Stimulated activated CD8-positive, alpha-beta memory T cell treated with anti-CD3 and anti-CD28 coated beads, Interleukin-4, amount 100 ng/mL, for 4 hours (primary cell): ENCODE results near the gene SEMA5A.

Source experiments
- DNase-seq, 2 donors: peaks; one replicate each; pipeline ENCODE4 v3.0.0-alpha.2; 2020; ENCODE audit warnings: low read depth in 2 of 2, low spot score in 1 of 2

Gene SEMA5A

DNA sequence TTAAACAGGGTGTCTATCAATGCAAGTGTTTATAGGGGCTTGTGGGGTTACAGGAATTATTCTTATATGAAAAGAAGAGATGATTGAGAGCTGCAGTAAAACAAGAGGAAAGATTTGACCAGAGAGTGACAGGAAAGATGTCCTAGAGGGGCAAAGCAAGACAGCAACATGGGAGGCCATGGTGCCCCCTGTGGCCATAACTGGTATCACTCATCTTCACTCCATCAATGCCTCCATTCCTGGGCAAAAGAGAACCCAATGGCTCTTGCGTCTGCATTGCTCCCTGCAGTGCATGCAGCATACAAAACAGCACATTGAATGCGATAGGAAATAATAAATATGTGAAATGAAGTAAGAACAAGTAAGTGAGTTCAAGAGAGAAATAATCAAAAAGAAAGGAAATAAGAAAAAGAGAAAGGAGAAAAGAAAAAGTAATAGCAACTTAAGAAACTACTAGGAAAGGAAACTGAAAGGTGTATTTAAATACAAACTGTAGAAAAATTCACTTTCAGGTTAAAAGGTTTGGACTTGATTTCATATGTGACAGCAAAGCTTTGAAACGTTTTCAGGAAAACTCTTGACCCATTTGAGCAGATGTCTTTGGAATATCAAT lies 206.6 kb downstream of the SEMA5A start:
- no peak for DNase-seq

DNA sequence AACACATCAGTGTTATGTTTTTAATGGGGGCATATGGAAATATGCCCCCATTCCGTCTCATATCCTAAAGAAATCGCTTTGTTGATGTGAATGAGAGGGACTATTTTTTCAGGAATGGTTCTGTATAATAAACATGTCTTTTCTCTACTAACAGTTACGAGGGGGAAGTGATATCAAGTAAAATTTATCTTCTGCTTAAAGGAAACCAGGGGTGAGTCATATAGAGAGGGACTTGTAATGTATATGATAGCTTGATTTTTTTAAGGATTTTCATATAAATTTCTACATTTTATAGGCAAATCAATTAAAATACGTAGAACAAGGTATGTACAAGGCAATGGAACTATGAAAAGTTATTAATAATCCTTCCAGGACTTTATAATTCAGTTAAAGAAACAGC lies 207.1 kb downstream of the SEMA5A start:
- no peak for DNase-seq

DNA sequence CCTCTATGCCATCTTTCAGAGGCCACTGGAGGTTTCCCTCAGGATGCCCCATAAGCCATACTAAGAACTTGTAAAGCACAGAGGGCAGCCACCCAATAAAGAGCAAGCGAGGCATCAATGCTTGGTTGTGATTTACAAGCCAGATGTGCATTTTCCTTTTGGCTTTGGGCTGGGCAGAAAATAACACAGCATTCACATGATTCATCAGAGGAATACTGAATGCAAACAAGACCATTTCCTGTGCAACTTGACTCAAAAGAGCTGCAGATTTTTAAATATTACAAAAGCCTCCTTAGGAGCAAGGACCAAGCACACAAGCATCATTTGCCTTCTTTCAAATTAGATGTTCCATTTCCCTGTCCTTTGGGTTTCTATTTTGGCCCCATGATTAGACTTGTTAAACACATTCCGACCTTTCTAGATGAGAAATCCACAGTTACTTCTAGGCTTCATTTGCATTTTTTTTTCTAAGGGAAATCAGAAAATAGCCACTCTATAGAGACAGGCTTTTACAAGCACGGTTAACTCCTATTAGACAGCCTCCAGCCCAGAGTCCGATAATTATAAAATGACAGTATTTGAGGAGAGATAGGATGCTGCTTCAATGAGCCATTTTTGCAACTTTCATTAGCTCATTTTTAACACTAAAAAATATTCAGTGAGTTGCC lies 207.8 kb downstream of the SEMA5A start:
- no peak for DNase-seq

DNA sequence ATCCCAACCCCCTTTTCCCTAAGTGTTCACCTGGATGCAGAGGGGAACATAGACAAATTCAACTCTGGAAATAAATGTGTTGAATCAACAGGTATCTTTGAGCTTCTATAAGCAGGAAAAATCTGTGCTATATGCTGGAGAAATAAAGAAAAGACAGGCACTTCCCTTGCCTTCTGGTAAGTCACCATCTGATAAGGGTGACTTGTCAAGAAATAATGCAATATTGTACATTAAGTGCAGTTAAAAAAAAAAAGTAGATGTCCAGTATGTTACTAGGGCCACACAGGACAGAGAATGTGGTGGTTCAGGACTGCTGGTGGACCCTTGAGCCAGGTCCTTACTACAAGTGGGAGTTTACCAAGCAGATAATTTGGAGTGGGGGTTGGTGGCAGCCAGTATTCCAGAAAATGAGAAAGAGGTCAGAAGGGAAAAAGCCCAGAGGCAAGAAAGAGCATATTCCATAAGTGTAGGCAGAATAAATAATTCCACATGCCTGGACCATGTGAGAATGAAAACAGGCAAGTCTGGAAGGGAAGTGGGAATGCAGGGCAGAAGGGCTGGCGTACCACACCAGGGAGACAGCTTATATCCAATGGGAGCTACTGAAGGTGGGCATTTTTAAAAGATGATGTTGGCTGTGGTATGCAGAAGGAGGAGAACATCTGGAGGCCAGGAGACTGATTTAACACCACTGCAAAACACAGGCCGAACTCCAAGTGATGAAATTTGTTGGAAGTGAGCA lies 209.9 kb downstream of the SEMA5A start:
- DNase-seq: no peak

DNA sequence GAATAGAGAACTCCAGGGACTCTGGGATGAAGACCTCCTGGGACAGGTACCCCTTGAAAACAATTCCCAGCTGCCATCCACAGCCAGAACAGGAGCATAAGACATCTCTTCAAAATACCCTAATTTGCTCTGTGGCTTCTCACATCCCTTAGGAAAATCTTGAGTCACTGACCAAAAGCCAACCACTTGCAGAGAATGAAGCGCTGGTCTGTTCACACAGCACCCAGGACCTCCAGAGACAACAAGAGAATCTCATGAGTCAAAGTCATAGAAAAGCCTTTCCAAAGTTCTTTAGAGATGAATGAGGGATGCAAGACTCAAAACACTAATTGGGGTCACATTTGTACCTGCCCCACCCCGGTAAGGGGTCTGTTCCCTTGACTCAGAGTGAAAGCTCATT lies 210.6 kb downstream of the SEMA5A start:
- no peak for DNase-seq

DNA sequence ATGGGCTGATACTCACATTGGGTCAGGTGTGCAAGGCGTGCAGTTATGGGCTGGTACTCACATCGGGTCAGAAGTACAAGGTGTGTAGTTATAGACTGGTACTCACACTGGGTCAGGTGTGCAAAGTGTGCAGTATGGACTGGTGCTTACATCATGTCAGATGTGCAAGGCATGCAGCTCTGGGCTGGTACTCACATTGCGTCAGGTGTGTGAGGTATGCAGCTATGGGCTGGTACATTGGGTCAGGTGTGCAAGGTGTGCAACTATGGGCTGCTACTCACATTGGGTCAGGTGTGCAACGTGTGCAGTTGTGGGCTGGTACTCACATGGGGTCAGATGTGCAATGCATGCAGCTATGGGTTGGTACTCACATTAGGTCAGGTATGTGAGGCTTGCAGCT lies 213.8 kb downstream of the SEMA5A start:
- no peak for DNase-seq

DNA sequence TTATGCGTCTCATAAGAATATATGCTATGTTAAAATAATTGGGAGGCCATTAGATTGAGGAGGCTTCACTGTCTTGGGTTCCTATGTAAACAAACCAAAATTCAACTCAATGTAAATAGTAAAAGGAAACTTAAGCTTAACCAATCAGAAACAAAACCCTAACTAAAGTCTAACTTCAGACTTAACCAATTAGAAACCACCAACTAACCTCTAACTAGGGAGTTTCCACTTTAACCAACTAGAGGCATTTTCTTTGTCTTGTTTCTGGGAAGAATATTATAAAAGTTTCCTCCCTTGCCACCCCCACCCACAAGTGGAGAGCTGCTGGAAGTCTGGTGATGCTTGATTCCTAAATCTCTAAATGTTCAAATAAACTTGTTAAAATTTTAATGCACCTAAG lies 214.5 kb downstream of the SEMA5A start:
- DNase-seq: no peak

DNA sequence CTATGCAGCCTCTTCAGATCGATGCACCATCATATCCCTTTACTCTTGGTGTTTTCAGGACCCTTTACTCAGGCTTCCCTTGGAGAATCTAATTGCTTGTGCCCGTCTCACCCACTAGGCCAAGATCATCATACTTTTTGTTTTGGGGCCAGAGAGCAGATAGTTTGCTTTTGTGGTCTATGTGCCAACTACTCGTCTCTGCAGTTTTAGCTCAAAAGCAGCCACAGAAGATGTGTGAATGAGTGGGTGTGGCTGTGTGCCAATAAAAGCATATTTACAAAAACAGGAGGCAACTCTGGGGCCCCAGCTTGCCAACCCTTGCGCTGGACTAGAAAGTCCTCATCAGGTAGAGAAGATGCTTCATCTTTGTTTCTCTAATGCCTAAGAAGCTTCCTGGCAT lies 216.8 kb downstream of the SEMA5A start:
- DNase-seq: no peak

DNA sequence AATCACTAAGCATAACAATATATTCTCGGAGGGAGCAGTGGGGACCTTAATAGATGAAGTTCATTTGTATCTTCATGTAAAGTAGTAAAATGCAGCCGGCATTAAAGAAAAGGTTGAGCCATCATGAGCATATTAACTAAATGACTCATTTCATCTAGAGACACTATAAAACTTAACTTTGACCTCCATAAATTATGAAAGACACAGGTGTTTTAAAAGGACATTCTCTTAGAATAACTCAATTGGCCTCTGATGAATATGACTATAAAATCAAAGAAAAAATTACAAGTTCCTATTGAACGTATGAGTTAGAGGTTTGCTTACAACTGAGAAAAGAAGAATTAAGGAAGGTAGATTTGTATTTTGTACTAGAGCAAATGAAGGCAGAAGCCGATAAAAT lies 220.3 kb downstream of the SEMA5A start:
- DNase-seq: no peak

DNA sequence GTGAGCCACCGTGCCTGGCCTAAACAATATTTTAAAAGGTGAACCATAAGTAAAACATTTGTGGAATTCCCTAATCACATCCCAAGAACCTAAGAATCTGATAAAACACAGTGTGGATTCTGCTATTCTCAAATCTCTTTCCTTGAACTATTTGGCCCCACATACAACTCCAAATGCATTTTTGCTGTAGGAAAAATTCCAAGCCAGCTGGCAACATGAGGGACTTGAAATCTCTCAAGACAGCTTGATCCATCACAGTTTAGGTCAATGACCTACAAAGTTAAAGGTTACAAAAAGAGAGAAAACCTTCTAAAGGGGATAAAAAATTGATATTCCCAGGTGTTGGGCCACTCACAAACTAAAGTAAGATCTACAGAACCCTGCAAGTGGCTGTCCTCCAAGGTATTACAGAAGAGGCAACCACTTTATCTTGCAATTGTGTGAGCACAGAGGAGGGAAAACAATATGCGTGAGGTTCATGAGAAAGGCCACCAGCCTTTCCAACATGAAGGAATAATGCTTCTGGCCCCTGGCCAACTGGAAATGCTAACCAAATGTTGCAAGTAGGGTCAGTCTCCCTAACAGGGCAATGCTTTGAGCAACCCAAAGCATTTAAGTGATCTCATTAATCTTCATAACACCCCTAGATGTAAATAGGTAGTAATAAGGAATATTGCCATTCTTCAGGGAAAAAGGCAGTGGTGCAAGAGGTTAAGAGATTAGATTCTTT lies 221.4 kb downstream of the SEMA5A start:
- DNase-seq: no peak

DNA sequence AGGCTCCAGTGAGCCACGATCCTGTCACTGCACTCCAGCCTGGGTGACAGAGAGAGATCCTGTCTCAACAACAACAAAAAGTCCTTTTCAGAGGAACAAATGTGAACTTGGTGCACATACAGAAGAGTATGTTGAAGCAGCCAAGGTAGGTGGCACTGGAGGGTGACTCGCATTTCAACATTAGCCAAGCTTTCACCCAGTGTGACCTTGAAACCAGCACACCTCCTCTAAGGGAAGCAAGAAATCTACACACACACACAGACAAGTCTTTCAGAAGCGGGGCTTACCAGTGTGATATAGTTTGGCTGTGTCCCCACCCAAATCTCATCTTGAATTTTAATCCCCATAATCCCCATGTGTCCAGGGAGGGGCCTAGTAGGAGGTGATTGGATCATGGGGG lies 225.2 kb downstream of the SEMA5A start:
- DNase-seq: no peak

DNA sequence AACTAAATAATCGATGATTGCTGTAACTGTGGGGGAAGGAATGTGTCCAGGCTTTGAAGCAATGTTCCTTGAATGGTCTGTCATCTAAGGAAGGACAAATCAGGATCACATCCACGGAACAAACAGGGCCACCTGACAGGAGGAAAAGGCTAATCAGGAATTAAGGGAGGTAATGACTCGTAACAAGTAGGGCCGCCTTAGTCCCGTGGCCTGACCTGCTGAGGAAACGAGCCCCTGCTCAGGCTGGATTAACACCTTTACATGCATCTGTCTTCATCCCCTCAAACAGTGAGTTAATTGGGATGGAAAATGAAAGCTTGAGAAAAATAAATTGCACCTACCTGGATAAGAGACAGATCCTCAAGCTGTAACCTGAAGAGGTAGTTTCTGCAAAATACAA lies 227.8 kb downstream of the SEMA5A start:
- DNase-seq: no peak

DNA sequence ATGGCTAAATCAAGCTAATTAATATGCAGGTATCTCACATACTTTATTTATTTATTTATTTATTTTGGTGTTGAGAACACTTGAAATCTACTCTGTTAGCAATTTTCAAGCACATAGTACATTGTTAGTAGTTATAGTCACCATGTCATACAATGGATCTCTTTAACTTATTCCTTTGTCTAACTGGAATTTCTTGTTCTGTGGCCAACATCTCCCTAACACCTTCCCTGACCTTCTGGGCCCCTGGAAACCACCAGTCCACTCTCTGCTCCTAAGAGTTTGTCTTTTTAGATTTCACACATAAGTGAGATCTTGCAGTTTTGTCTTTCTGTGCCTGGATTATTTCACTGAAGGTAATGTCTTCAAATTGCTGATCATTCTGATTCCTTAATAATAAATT lies 229.1 kb downstream of the SEMA5A start:
- no peak for DNase-seq

DNA sequence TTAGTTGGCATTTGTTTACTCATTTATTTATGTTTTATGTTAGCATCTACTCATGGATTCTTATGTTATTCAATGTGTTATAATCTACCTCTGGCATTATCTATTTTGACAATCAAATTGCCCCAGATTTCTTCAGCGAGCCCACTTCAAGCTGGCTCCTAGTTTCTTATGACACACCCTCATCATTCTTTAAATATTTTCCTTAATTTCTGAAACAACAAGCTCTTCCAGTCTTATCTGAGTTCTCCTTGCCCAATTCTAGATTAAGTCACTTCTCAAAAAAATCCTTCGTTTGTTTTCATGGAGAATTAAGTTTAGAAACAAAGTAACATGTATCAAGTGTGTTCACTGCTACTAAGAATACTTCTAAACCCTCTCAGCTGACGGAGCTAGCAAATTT lies 229.8 kb downstream of the SEMA5A start:
- no peak for DNase-seq

DNA sequence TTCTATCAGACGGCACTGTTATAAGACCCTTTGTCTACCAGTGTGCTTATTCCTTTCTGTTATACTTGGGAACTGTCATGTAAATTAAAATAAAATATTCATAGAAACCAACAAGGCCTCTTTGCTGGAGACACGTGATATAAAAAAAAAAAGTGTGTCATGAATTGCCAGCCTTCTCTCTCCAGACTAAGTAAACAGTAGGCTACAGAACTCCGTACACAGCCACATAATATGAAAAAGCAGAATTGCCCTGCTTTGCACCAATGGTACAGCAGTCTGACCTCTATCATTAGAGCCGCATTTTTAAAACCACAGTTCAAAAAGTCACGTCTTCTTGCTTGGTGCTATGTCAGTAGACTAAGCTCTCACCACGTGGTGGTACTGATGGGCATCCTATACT lies 231.3 kb downstream of the SEMA5A start:
- no peak for DNase-seq

DNA sequence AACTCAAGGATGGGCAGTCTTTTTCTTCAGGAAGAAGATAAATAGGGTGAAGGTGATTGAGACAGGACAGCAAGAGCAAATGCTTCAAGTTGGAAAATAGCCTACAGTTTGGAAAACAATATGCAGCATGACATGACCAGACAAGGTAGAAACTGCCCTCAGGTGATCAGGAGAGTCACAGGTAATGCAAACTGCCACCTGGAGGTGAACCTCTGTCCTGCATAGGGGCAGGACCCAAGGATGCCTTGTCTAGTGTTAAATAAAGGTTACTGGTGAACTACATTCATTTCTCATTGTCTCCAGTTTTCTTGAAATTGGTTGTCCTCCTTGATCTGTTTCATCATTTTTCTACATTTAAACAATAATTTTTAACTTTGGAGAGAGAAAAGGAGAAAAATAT lies 232.1 kb downstream of the SEMA5A start:
- DNase-seq: no peak

DNA sequence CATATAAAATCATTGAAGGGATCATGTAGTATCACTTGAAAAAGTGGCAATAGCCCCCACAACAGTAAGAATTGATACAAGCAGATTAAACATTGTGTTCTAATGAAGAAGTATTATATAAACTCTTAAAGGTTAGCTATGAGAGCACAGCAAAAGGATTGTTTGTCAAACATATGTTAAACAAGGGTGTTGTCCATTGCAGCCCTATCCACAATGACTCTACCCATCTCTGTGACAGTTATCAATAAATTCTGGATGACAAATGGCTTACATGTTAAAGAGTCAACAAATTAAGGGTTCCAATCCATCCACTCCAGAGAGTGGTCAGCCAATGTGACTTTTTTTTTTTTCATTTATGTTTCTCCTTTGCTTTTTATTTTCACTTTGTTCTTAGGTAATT lies 238.7 kb downstream of the SEMA5A start:
- DNase-seq: no peak

DNA sequence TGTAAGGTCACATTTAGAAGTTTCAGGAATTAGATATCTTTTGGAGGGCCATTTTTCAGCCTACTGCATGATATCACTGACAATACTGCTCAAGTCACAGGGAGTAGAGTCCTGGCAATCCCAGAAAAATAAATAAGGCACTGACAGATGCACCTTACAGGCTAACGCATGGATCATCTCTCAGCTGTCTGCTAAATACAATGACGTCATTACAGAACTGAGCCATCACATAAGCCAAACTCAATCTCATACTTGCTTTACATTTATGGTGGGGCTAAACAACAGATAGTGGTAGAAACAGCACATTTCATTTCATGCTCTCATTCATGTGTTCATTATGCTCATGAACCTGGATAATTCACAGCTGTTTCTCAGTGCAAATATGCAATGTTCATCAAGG lies 243.7 kb downstream of the SEMA5A start:
- no peak for DNase-seq

DNA sequence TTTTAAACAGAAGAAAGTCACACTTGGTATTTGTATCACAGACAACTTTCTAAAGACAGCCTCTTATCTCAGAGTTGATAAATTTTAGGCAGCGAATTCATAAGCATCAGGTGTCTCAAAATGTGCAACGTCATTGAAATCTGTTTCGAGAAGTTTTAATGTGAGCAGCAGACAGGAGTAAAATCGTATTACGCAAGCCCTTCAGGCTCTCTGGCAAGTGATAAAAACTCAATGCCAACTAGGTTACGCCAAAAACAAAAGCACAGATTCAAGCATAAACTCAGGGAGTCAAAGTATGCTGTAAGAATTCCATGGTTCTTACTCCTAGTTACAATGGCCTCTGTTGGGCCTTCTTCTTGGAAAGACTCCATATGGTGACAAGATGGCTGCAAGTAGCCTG lies 244.7 kb downstream of the SEMA5A start:
- DNase-seq: no peak

DNA sequence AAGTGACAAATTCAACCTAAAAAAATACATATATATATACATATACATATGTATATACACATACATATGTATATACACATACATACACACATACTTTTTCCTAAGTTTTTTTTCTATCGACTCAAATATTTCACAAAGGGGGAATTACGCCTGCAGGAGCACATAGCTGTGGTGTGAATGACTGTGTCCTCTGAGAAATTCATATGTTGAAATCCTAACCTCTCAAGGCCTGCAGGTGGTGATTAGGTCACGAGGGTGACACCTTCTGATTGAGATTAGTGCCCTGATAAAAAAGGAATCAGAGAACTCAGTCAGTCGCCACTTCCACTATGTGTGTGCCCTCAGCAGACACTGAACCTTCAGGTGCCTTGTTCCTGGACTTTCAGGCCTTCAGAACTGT lies 248.7 kb downstream of the SEMA5A start:
- DNase-seq: no peak

DNA sequence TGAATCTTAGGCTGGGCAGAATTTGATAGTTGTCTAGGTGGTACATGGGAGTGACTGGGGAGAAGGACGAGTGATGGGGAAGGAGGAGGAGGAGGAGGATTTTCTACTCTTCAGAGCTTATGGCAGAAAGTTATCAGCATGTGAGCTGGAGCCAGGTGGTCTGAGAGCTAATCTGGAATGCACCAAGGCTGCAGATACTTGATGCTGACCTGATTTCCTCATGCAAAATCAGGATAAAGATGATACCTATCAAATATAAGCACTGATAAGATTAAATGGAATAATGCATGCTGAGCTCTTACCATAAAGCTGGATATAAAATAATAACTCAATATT lies 250.4 kb downstream of the SEMA5A start:
- no peak for DNase-seq

DNA sequence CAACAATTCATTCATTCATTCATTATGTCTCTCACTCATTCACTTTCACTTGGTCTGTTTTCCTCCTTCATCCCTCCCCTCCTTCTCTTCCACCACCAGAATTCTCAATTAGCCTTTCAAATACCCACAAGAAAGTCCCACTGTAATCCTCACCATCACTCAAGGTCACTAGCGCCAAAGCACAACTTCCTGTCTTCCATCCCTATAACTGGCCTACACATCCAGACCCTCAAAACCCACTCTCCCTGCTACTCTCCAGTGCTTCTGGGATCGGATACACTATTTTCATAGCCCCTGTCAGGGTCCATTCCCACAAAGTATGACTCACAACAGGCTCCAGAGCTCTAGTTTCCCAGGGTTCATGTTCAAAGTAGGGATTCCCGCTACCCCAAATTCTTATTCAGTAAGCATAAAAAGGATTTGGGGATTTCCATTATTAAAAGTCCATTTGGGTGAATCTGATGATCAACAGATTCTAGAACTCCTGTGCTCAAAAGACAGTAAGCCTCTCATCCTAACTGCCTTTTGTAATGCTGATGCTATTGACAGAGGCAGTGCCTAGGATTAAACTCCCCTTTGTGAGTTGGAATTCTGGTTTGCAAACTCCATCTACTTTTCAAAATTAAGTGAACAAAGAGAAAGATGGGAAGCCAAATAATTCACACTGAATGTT lies 250.9 kb downstream of the SEMA5A start:
- DNase-seq: no peak
